Ovary (tissue), 3 donors: ENCODE measurements around the gene EEF1G.

Source experiments
- CTCF ChIP-seq, 3 donors: fragments of 450-650 bp in 2 of 3; fragments of 200-600 bp in 1 of 3; IDR thresholded peaks; one replicate each; pipeline versions ENCODE4 v1.5.1 to v1.8.0; 2016 to 2022; ENCODE audit warnings: antibody characterized with exemption in 3 of 3, mild to moderate bottlenecking in 1 of 3
- POLR2A ChIP-seq: fragments of 450-650 bp; IDR thresholded peaks from one replicate; pipeline ENCODE4 v1.6.1; 2017; ENCODE audit warnings: antibody characterized with exemption, mild to moderate bottlenecking, moderate library complexity
- donor health status: DM: no; HTN: no; CAD: no.

GRCh38 chr11:62546929-62547625 is 26.6 kb downstream of the EEF1G start:
- TF ChIP-seq POLR2A = no peak
- no peak for TF ChIP-seq CTCF (IDR thresholded peaks at IDR 0.05)
